Neural cell (in vitro differentiated cells): ENCODE data around the gene IMPG2. TPM values are rescaled to one million over a fixed set of nuclear protein-coding genes. Genes with fewer than 3 reads are reported as not detected.

Experiments
- H2AFZ ChIP-seq: fragments of 200-600, 300-800 bp; sonication (generic), shearing (Covaris generic); 2 replicates; pipeline ENCODE4 v1.6.0; 2014; ENCODE audit warnings: low read depth, mild to moderate bottlenecking, antibody characterized with exemption, low read length, moderate library complexity
- H3F3A ChIP-seq: fragments of 200-600 bp; shearing (Covaris generic); 2 replicates; pipeline ENCODE4 v1.6.1; 2016; ENCODE audit warnings: mild to moderate bottlenecking, moderate library complexity, mixed read lengths, antibody characterized with exemption, low read length; ENCODE audit not compliant: insufficient read depth, poor library complexity, severe bottlenecking
- H3K27ac ChIP-seq: fragments of 200-600, 300-800 bp; sonication (generic), shearing (Covaris generic); 2 replicates; pipeline ENCODE4 v1.5.1; 2014; ENCODE audit warnings: mild to moderate bottlenecking, low read length, moderate library complexity
- H3K27me3 ChIP-seq: fragments of 300-800, 200-600 bp; sonication (generic), shearing (Covaris generic); 2 replicates; pipeline ENCODE4 v1.6.0; 2014; ENCODE audit warnings: mild to moderate bottlenecking, low read depth, low read length, moderate library complexity; ENCODE audit not compliant: insufficient read depth
- H3K36me3 ChIP-seq: fragments of 300-800, 200-600 bp; sonication (generic), shearing (Covaris generic); 2 replicates; pipeline ENCODE4 v1.5.1; 2014; ENCODE audit warnings: mild to moderate bottlenecking, antibody characterized with exemption, low read length, moderate library complexity; ENCODE audit not compliant: insufficient read depth
- H3K4me2 ChIP-seq: fragments of 300-800, 200-600 bp; sonication (generic), shearing (Covaris generic); 2 replicates; pipeline ENCODE4 v1.6.0; 2014; ENCODE audit warnings: mild to moderate bottlenecking, low read length
- H3K4me3 ChIP-seq: fragments of 300-800, 200-600 bp; sonication (generic), shearing (Covaris generic); 2 replicates; pipeline ENCODE4 v1.5.1; 2014; ENCODE audit warnings: mild to moderate bottlenecking, low read length, moderate library complexity
- H3K79me2 ChIP-seq: fragments of 200-600 bp; shearing (Covaris generic); replicated peaks from 2 replicates; pipeline ENCODE4 v1.6.0; 2014; ENCODE audit warnings: mild to moderate bottlenecking, low read length, moderate library complexity; ENCODE audit not compliant: insufficient read depth
- H3K9ac ChIP-seq: fragments of 300-800, 200-600 bp; sonication (generic), shearing (Covaris generic); 2 replicates; pipeline ENCODE4 v1.6.1; 2016; ENCODE audit warnings: mild to moderate bottlenecking, low read length, mixed read lengths
- H3K9me2 ChIP-seq: fragments of 200-600 bp; shearing (Covaris generic); 2 replicates; pipeline ENCODE4 v1.6.1; 2016; ENCODE audit warnings: mild to moderate bottlenecking, low read length, mixed read lengths; ENCODE audit not compliant: insufficient read depth
- H3K9me3 ChIP-seq: fragments of 200-600, 300-800 bp; sonication (generic), shearing (Covaris generic); 2 replicates; pipeline ENCODE4 v1.6.1; 2016; ENCODE audit warnings: mild to moderate bottlenecking, mixed run types, low read length, moderate library complexity, mixed read lengths
- H4K20me1 ChIP-seq: fragments of 200-600 bp; shearing (Covaris generic); 2 replicates; pipeline ENCODE4 v1.6.1; 2016; ENCODE audit warnings: mild to moderate bottlenecking, mixed run types; ENCODE audit not compliant: insufficient read depth
- EP300 ChIP-seq: fragments of 450-650 bp; conservative IDR thresholded peaks from 2 replicates; pipeline ENCODE4 v1.6.1; 2014; ENCODE audit warnings: antibody characterized with exemption, mild to moderate bottlenecking, moderate library complexity; ENCODE audit not compliant: poor library complexity, severe bottlenecking
- EZH2 ChIP-seq: fragments of 200-600, 300-800 bp; shearing (Covaris generic), sonication (generic); IDR thresholded peaks from 2 replicates; pipeline ENCODE4 v1.6.1; 2014; ENCODE audit warnings: antibody characterized with exemption, low read length, borderline replicate concordance, mild to moderate bottlenecking; ENCODE audit not compliant: insufficient read depth, poor library complexity, severe bottlenecking
- MXI1 ChIP-seq: fragments of 450-650 bp; conservative IDR thresholded peaks from 2 replicates; pipeline ENCODE4 v1.6.1; 2014; ENCODE audit warnings: antibody characterized with exemption, mild to moderate bottlenecking; ENCODE audit not compliant: poor library complexity, severe bottlenecking
- POLR2AphosphoS5 ChIP-seq: IDR thresholded peaks from 2 replicates; pipeline ENCODE4 v1.6.1; 2012
- RAD21 ChIP-seq: fragments of 450-650 bp; conservative IDR thresholded peaks from 2 replicates; pipeline ENCODE4 v1.6.1; 2014; ENCODE audit warnings: antibody characterized with exemption, mild to moderate bottlenecking, moderate library complexity
- REST ChIP-seq: IDR thresholded peaks from 2 replicates; pipeline ENCODE4 v1.6.1; 2012; ENCODE audit warnings: borderline replicate concordance
- SMC3 ChIP-seq: fragments of 450-650 bp; conservative IDR thresholded peaks from 2 replicates; pipeline ENCODE4 v1.6.1; 2014; ENCODE audit warnings: antibody characterized with exemption, mild to moderate bottlenecking, moderate library complexity; ENCODE audit not compliant: poor library complexity
- TAF1 ChIP-seq: IDR thresholded peaks from 2 replicates; pipeline ENCODE4 v1.6.1; 2012; ENCODE audit warnings: low read depth
- polyA plus RNA-seq: library from polyadenylated mRNA; depleted of rRNA; stranded (reverse); fragments of >200 nt; gene quantifications from 2 replicates; pipeline ENCODE4 v1.2.3, GENCODE V29; 2014
- TF ChIP-seq, protein P1 (sequence below): fragments of 450-650 bp; IDR thresholded peaks from 2 replicates; pipeline ENCODE4 v1.5.1; 2014; ENCODE audit warnings: antibody characterized with exemption, mild to moderate bottlenecking, moderate library complexity; ENCODE audit not compliant: poor library complexity, severe bottlenecking

IMPG2 gene
- polyA plus RNA-seq, 1 donor from 2014 or later: 6.3 TPM

DNA sequence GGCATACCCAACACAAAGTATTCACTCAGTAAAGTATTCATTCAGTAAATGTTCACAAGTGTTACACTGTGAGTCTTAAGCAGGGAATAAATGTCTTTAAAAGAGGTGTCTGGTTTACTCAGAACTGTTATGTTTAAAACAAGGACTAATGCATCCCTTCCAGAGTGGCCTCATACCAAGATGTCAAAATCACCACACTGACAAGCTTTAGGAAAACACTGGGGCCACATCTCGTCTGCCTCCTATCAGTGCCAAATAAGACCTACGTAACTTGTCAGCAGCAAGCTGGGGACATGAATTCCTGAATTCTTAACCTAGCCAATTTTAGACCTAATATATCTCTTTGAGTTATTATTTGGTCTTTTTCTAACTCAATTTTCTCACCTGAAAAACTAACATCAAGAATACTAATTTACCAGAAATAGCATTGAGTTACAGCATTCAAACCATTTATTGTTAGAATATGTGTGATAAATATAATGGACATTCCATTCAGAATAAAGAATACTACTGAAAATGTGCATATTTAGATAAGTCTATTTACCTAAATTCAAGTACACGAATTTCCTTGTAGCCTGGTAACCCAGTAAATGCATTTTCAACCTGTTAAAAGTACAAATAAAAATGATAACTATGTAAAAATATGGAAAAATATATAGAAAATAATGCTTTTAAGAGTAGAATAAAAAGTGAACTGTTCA is 51.3 kb downstream of the IMPG2 start:
- Histone ChIP-seq H3K9me2 (no peaks in the 10 kb centered on the region), H3K36me3 (no peaks in the 10 kb centered on the region), H3K4me2 (no peak overlapping the region), H3K79me2 (no peaks in the 10 kb centered on the region), H3K4me3 (no peak overlapping the region), H4K20me1 (no peaks in the 10 kb centered on the region), H3K27me3 (no peaks in the 10 kb centered on the region), H2AFZ (no peak overlapping the region), H3K9me3 (no peaks in the 10 kb centered on the region), H3K9ac (no peak overlapping the region), H3K27ac (no peak overlapping the region), H3F3A (no peaks in the 10 kb centered on the region)
- TF ChIP-seq SMC3 (no peak), RAD21 (no peak), EP300 (no peak), REST (no peak), EZH2 (no peak), TAF1 (no peak), MXI1 (no peak), POLR2AphosphoS5 (no peak)
- TF ChIP-seq, protein P1, sequence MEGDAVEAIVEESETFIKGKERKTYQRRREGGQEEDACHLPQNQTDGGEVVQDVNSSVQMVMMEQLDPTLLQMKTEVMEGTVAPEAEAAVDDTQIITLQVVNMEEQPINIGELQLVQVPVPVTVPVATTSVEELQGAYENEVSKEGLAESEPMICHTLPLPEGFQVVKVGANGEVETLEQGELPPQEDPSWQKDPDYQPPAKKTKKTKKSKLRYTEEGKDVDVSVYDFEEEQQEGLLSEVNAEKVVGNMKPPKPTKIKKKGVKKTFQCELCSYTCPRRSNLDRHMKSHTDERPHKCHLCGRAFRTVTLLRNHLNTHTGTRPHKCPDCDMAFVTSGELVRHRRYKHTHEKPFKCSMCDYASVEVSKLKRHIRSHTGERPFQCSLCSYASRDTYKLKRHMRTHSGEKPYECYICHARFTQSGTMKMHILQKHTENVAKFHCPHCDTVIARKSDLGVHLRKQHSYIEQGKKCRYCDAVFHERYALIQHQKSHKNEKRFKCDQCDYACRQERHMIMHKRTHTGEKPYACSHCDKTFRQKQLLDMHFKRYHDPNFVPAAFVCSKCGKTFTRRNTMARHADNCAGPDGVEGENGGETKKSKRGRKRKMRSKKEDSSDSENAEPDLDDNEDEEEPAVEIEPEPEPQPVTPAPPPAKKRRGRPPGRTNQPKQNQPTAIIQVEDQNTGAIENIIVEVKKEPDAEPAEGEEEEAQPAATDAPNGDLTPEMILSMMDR: no peak

DNA sequence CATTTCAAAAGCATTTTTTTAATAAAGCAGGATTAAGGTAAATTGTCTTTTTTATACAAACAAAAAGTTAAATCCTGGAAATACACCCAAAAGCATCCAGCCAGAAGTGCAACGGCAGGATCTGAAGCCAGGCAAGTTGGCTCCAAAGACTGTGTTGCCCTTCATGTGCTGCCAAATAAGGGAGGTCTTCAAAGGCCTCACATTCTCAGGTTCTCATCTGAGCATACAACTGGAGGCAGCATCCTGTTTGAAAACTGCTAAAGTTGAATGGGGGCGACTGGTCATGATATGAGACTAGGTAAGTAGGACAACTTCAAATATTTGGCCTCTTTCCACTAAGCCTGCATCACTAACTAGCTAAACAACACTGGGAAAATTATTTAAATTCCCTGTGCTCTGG is 52.2 kb downstream of the IMPG2 start:
- TF ChIP-seq TAF1: no peak
- no peak for TF ChIP-seq RAD21
- no peak for TF ChIP-seq MXI1
- no peak for TF ChIP-seq POLR2AphosphoS5
- no peak for TF ChIP-seq EZH2
- no peak for TF ChIP-seq REST
- TF ChIP-seq EP300: no peak
- TF ChIP-seq, protein P1: no peak
- no peak for TF ChIP-seq SMC3
- no peak overlapping the region for H3K9ac ChIP-seq

More for the DNA sequence above, 52.2 kb downstream of the IMPG2 start:
- H3K4me2 ChIP-seq: no peak overlapping the region
- H3K79me2 ChIP-seq: no peaks in the 10 kb centered on the region
- no peaks in the 10 kb centered on the region for H3K27me3 ChIP-seq
- H3K27ac ChIP-seq: no peak overlapping the region
- H2AFZ ChIP-seq: no peak overlapping the region
- no peaks in the 10 kb centered on the region for H4K20me1 ChIP-seq
- no peaks in the 10 kb centered on the region for H3K9me3 ChIP-seq
- no peaks in the 10 kb centered on the region for H3K36me3 ChIP-seq
- no peaks in the 10 kb centered on the region for H3K9me2 ChIP-seq
- no peaks in the 10 kb centered on the region for H3F3A ChIP-seq
- H3K4me3 ChIP-seq: no peak overlapping the region
